Measurements from ENCODE around the gene NIN.

GRCh38 chr14:50831726-50832168, 785 bp upstream of the NIN start:
- TF ChIP-seq, protein P1, sequence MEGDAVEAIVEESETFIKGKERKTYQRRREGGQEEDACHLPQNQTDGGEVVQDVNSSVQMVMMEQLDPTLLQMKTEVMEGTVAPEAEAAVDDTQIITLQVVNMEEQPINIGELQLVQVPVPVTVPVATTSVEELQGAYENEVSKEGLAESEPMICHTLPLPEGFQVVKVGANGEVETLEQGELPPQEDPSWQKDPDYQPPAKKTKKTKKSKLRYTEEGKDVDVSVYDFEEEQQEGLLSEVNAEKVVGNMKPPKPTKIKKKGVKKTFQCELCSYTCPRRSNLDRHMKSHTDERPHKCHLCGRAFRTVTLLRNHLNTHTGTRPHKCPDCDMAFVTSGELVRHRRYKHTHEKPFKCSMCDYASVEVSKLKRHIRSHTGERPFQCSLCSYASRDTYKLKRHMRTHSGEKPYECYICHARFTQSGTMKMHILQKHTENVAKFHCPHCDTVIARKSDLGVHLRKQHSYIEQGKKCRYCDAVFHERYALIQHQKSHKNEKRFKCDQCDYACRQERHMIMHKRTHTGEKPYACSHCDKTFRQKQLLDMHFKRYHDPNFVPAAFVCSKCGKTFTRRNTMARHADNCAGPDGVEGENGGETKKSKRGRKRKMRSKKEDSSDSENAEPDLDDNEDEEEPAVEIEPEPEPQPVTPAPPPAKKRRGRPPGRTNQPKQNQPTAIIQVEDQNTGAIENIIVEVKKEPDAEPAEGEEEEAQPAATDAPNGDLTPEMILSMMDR (conservative IDR thresholded peaks at IDR 0.05) = no peak
- TF ChIP-seq EZH2 (IDR thresholded peaks at IDR 0.05; ENCODE audit: low read depth) = no peak
